ENCODE measurements around the gene TGM6. TPM values are rescaled to one million over a fixed set of nuclear protein-coding genes. Genes with fewer than 3 reads are reported as not detected.
A peak's percentile ranks its signal among the peaks of the same experiment; 100 is the strongest.

TGM6 gene
- polyA plus RNA-seq, 1 donor (not counting 4 experiments of a cell fraction or from before 2014, with no cell fraction given): not detected

DNA sequence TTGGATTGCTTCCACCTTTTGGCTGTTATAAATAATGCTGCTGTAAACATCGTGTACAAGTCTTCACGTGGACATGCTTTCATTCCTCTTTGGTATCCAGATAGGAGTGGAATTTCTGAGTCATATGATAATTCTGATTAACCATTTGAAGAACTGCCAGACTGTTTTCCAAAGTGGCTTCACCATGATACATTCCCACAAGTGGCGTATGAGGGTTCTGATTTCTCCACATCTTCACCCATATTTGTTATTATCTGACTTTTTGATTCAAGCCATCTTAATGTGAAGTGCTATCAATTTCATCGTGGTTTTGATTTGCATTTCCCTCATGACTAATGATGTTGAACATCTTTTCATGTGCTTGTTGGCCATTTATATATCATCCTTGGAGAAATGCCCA lies 92.8 kb downstream of the TGM6 start:
- dilution Hi-C loops (cut with MboI; ENCODE audit: extremely low pct_ligation_motif_present, low sequenced_read_pairs): no loop called here
- Histone ChIP-seq H4K20me1 (ENCODE audit: control insufficient read depth, extremely low read depth, insufficient read depth, low read length) (peaks cover 10% of the 10 kb centered on the region), H3K9me3 (ENCODE audit: control insufficient read depth, low read depth, low read length) (no peaks in the 10 kb centered on the region), H3K79me2 (ENCODE audit: control insufficient read depth, insufficient read depth, low read length) (peaks cover 21% of the 10 kb centered on the region), H3K27me3 (ENCODE audit: control insufficient read depth, extremely low read depth, insufficient read depth, low read length) (no peaks in the 10 kb centered on the region), H3K27ac (ENCODE audit: control insufficient read depth, insufficient read depth, low read length) (no peak overlapping the region), H3K36me3 (ENCODE audit: control insufficient read depth in 2 of 2, extremely low read depth in 1 of 2, insufficient read depth in 2 of 2, low read length in 2 of 2) (peaks cover 4 to 6% of the 10 kb centered on the region in 2 experiments), H3K4me1 (ENCODE audit: control insufficient read depth, extremely low read depth, insufficient read depth, low read length) (peaks cover 20% of the 10 kb centered on the region), H3K9me1 (ENCODE audit: control insufficient read depth, extremely low read depth, insufficient read depth, low read length) (no peaks in the 10 kb centered on the region), H3K9ac (ENCODE audit: control insufficient read depth, extremely low read depth, insufficient read depth, low read length) (no peak overlapping the region), H2AFZ (ENCODE audit: control insufficient read depth, low read length) (no peak overlapping the region), H3K4me3 (ENCODE audit: control insufficient read depth in 2 of 3, extremely low read depth in 1 of 3, insufficient read depth in 2 of 3, low read depth in 1 of 3, low read length in 3 of 3) (no peak overlapping the region), H3K4me2 (ENCODE audit: control insufficient read depth, extremely low read depth, insufficient read depth, low read depth, low read length) (peak overlapping the region; percentile 3)
- FAIRE-seq (peak; percentile 51), DNase-seq (ENCODE audit: low read depth, low spot score) (peak; percentile 54)
- no peak for TF ChIP-seq EZH2 (IDR thresholded peaks at IDR 0.05; ENCODE audit: low read length)
- TF ChIP-seq, protein P1, sequence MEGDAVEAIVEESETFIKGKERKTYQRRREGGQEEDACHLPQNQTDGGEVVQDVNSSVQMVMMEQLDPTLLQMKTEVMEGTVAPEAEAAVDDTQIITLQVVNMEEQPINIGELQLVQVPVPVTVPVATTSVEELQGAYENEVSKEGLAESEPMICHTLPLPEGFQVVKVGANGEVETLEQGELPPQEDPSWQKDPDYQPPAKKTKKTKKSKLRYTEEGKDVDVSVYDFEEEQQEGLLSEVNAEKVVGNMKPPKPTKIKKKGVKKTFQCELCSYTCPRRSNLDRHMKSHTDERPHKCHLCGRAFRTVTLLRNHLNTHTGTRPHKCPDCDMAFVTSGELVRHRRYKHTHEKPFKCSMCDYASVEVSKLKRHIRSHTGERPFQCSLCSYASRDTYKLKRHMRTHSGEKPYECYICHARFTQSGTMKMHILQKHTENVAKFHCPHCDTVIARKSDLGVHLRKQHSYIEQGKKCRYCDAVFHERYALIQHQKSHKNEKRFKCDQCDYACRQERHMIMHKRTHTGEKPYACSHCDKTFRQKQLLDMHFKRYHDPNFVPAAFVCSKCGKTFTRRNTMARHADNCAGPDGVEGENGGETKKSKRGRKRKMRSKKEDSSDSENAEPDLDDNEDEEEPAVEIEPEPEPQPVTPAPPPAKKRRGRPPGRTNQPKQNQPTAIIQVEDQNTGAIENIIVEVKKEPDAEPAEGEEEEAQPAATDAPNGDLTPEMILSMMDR (optimal IDR thresholded peaks at IDR 0.05 in 1 of 3, IDR thresholded peaks at IDR 0.05 in 1 of 3, conservative IDR thresholded peaks at IDR 0.05 in 1 of 3; ENCODE audit: extremely low read depth in 1 of 3, insufficient read depth in 2 of 3, low read length in 3 of 3): no peak

DNA sequence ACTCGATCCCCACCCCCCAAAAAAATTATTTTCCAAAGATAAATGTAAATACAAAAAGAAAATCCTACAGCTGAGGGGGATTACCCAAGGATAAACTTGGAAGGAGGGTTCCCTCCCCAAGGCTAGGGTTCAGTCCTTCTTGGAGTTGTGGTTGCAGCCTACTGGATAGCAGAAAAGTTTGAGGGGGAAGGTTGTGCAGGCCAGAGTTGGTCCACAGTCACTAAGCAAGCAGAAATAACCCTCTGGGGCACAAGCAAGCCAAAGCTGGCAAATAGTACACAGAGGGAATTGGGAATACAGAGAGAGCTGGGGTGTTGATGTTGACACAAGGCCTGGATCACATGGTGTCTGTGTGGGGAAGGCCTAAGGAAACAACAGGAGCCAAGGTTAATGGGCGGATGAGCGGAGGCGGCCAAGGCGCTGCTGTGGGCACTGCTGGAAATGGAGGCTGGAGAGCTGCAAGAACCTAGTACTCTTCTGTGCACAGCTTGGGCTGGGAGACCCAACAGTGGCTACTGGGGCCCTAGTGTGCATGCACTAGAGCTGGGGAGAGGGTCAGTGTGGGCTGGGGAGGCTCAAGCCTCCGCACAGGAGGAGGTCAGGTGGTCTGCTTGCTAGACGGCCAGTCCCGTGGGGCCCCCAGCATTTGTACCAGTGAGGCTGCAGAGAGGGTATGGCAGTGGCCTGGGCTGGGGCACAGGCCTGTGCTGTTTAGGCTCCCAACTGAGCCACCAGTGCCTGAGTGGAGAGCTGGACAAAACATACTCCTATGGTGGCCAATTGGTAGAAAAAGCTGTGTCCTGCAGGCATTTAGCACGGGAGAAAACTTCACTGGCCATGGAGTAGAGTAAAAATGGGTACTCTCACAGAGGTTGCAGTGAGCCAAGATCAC lies 95.4 kb downstream of the TGM6 start:
- Histone ChIP-seq H3K9me1 (ENCODE audit: control insufficient read depth, extremely low read depth, insufficient read depth, low read length) (no peaks in the 10 kb centered on the region), H4K20me1 (ENCODE audit: control insufficient read depth, extremely low read depth, insufficient read depth, low read length) (no peaks in the 10 kb centered on the region), H3K79me2 (ENCODE audit: control insufficient read depth, insufficient read depth, low read length) (no peaks in the 10 kb centered on the region), H3K4me2 (ENCODE audit: control insufficient read depth, extremely low read depth, insufficient read depth, low read depth, low read length) (no peak overlapping the region), H3K4me1 (ENCODE audit: control insufficient read depth, extremely low read depth, insufficient read depth, low read length) (peaks cover 9% of the 10 kb centered on the region), H3K27ac (ENCODE audit: control insufficient read depth, insufficient read depth, low read length) (no peak overlapping the region), H3K27me3 (ENCODE audit: control insufficient read depth, extremely low read depth, insufficient read depth, low read length) (no peaks in the 10 kb centered on the region), H3K9me3 (ENCODE audit: control insufficient read depth, low read depth, low read length) (no peaks in the 10 kb centered on the region), H3K4me3 (ENCODE audit: control insufficient read depth in 2 of 3, extremely low read depth in 1 of 3, insufficient read depth in 2 of 3, low read depth in 1 of 3, low read length in 3 of 3) (no peak overlapping the region), H3K36me3 (ENCODE audit: control insufficient read depth in 2 of 2, extremely low read depth in 1 of 2, insufficient read depth in 2 of 2, low read length in 2 of 2) (peaks cover 4 to 6% of the 10 kb centered on the region in 2 experiments), H2AFZ (ENCODE audit: control insufficient read depth, low read length) (no peak overlapping the region), H3K9ac (ENCODE audit: control insufficient read depth, extremely low read depth, insufficient read depth, low read length) (no peak overlapping the region)
- FAIRE-seq (no peak), DNase-seq (ENCODE audit: low read depth, low spot score) (no peak)
- dilution Hi-C loops (cut with MboI; ENCODE audit: extremely low pct_ligation_motif_present, low sequenced_read_pairs): no loop called here
- TF ChIP-seq EZH2 (IDR thresholded peaks at IDR 0.05; ENCODE audit: low read length): no peak
- TF ChIP-seq, protein P1 (optimal IDR thresholded peaks at IDR 0.05 in 1 of 3, IDR thresholded peaks at IDR 0.05 in 1 of 3, conservative IDR thresholded peaks at IDR 0.05 in 1 of 3; ENCODE audit: extremely low read depth in 1 of 3, insufficient read depth in 2 of 3, low read length in 3 of 3): no peak

All from keratinocyte (primary cell).